NCI-H226 (cell line): ENCODE results near the gene TDRD10.
"Not testable (repeated sequence)": the region's sequence is repeated elsewhere in the genome, so short reads cannot be mapped to it uniquely, and the experiment has no call there.

Experiments used
- DNase-seq: peaks from one replicate; pipeline ENCODE4 v3.0.0-alpha.2; 2015

TDRD10 gene

GRCh38 chr1:154479764-154480421, 22.1 kb upstream of the TDRD10 start:
- peak; percentile 76 for DNase-seq

GRCh38 chr1:154481053-154481452, 21.0 kb upstream of the TDRD10 start:
- DNase-seq: no peak

- DNase-seq: peak; percentile 95
These were observed 17.8 kb upstream of the TDRD10 start for GRCh38 chr1:154483941-154484803.

GRCh38 chr1:154485106-154485505, 16.9 kb upstream of the TDRD10 start:
- DNase-seq: no peak

- no peak for DNase-seq
These were observed 16.0 kb upstream of the TDRD10 start for GRCh38 chr1:154485910-154486496.

GRCh38 chr1:154486756-154487155, 15.3 kb upstream of the TDRD10 start:
- DNase-seq: not testable (repeated sequence)

GRCh38 chr1:154488922-154489321, 13.1 kb upstream of the TDRD10 start:
- DNase-seq: no peak

- no peak for DNase-seq
These were observed 12.2 kb upstream of the TDRD10 start for GRCh38 chr1:154489695-154490274.

- DNase-seq: no peak
These were observed 11.7 kb upstream of the TDRD10 start for GRCh38 chr1:154490317-154490716.

- DNase-seq: no peak
These were observed 9.9 kb upstream of the TDRD10 start for GRCh38 chr1:154492115-154492514.

- DNase-seq: no peak
These were observed 8.7 kb upstream of the TDRD10 start for GRCh38 chr1:154493276-154493675.

GRCh38 chr1:154495496-154496273, 6.3 kb upstream of the TDRD10 start:
- DNase-seq: no peak

GRCh38 chr1:154496383-154496782, 5.6 kb upstream of the TDRD10 start:
- DNase-seq: no peak

GRCh38 chr1:154497026-154497806, 4.8 kb upstream of the TDRD10 start:
- no peak for DNase-seq

- DNase-seq: no peak
These were observed 2.6 kb upstream of the TDRD10 start for GRCh38 chr1:154499446-154499845.

- no peak for DNase-seq
These were observed 1.5 kb upstream of the TDRD10 start for GRCh38 chr1:154500533-154500932.

GRCh38 chr1:154501423-154502065, 475 bp upstream of the TDRD10 start:
- DNase-seq: no peak

- DNase-seq: no peak
These were observed 711 bp downstream of the TDRD10 start for GRCh38 chr1:154502744-154503115.

GRCh38 chr1:154503898-154504297, 1.9 kb downstream of the TDRD10 start:
- DNase-seq: no peak

GRCh38 chr1:154512760-154513159, 10.7 kb downstream of the TDRD10 start:
- no peak for DNase-seq

GRCh38 chr1:154514066-154514553, 12.1 kb downstream of the TDRD10 start:
- DNase-seq: no peak
